SU-DHL-6 (cell line): ENCODE data around the gene CD300E.

ENCODE experiments used
- CTCF ChIP-seq: fragments of 200-600 bp; sonication (generic); IDR thresholded peaks from one replicate; pipeline ENCODE4 v1.5.1; 2017; ENCODE audit warnings: antibody characterized with exemption, mild to moderate bottlenecking, low read length, moderate library complexity; ENCODE audit not compliant: insufficient read depth, poor library complexity, severe bottlenecking
- EZH2phosphoT487 ChIP-seq: fragments of 200-600 bp; sonication (generic), shearing (Covaris generic); conservative IDR thresholded peaks from 2 replicates; pipeline ENCODE4 v1.6.1; 2018; ENCODE audit warnings: mild to moderate bottlenecking, antibody characterized with exemption, low read length, moderate library complexity, mixed read lengths

- TF ChIP-seq CTCF (peak; percentile 61), EZH2phosphoT487 (no peak)
Observed at GRCh38 chr17:74566132-74566753, 57.3 kb downstream of the CD300E start.
